GM12865 (cell line): ENCODE data around the gene TEC.

Experiments
- DNase-seq: peaks from one replicate; pipeline ENCODE4 v3.0.0; 2010; ENCODE audit warnings: low read depth
- H3K4me3 ChIP-seq: 2 replicates; pipeline ENCODE4 v1.5.1; 2011; ENCODE audit warnings: mild to moderate bottlenecking, low read depth, low read length, control low read depth
- CTCF ChIP-seq: IDR thresholded peaks from 2 replicates; pipeline ENCODE4 v1.5.1; 2011; ENCODE audit warnings: low read length, control low read depth, low read depth, inconsistent platforms; ENCODE audit not compliant: insufficient read depth; ENCODE audit errors: missing control alignments

The TEC gene

GRCh38 chr4:48266781-48267180, 2.9 kb downstream of the TEC start:
- no peak overlapping the region for H3K4me3 ChIP-seq
- no peak for TF ChIP-seq CTCF
- no peak for DNase-seq

GRCh38 chr4:48262926-48263325, 6.7 kb downstream of the TEC start:
- H3K4me3 ChIP-seq = no peak overlapping the region
- no peak for TF ChIP-seq CTCF

GRCh38 chr4:48262484-48262883, 7.2 kb downstream of the TEC start:
- TF ChIP-seq CTCF = no peak
- no peak overlapping the region for H3K4me3 ChIP-seq
- DNase-seq = no peak

More at GRCh38 chr4:48262926-48263325, 6.7 kb downstream of the TEC start:
- DNase-seq = no peak

- DNase-seq = peak; percentile 24
- H3K4me3 ChIP-seq = peak overlapping the region; percentile 6; the same call in 1 of the 2 replicates
- no peak for TF ChIP-seq CTCF
Measured at GRCh38 chr4:48261281-48261680, 8.4 kb downstream of the TEC start.

- no peak for DNase-seq
- no peak overlapping the region for H3K4me3 ChIP-seq
Measured at GRCh38 chr4:48259748-48260147, 9.9 kb downstream of the TEC start.

GRCh38 chr4:48258845-48259397, 10.7 kb downstream of the TEC start:
- no peak overlapping the region for H3K4me3 ChIP-seq
- no peak for DNase-seq
- TF ChIP-seq CTCF = no peak

More at GRCh38 chr4:48259748-48260147, 9.9 kb downstream of the TEC start:
- TF ChIP-seq CTCF = no peak

- no peak overlapping the region for H3K4me3 ChIP-seq
- TF ChIP-seq CTCF = no peak
- DNase-seq = no peak
Measured at GRCh38 chr4:48255959-48256342, 13.7 kb downstream of the TEC start.
